OCI-LY1 (cell line): Measurements from ENCODE around the gene MOSMO.

Source experiments
- H2AFZ ChIP-seq: fragments of 200-600 bp; sonication (generic), shearing (Covaris generic); 2 replicates; pipeline ENCODE4 v1.6.0; 2014; ENCODE audit warnings: antibody characterized with exemption, mild to moderate bottlenecking, low read length
- H3F3A ChIP-seq: fragments of 200-600 bp; sonication (generic), shearing (Covaris generic); 2 replicates; pipeline ENCODE4 v1.6.0; 2014; ENCODE audit warnings: mild to moderate bottlenecking, antibody characterized with exemption, low read length, moderate library complexity; ENCODE audit not compliant: insufficient read depth
- H3K27ac ChIP-seq: fragments of 200-600 bp; sonication (generic); 2 replicates; pipeline ENCODE4 v1.5.1; 2014; ENCODE audit warnings: low read length, mixed run types, mild to moderate bottlenecking, low read depth; ENCODE audit not compliant: poor library complexity, severe bottlenecking
- H3K27me3 ChIP-seq: fragments of 200-600 bp; sonication (generic); 2 replicates; pipeline ENCODE4 v1.6.0; 2014; ENCODE audit warnings: antibody characterized with exemption, mild to moderate bottlenecking, low read length, moderate library complexity; ENCODE audit not compliant: insufficient read depth
- H3K36me3 ChIP-seq: fragments of 200-600 bp; sonication (generic); 2 replicates; pipeline ENCODE4 v1.6.1; 2014; ENCODE audit warnings: mild to moderate bottlenecking, antibody characterized with exemption, low read length, moderate library complexity, mixed read lengths; ENCODE audit not compliant: insufficient read depth
- H3K4me1 ChIP-seq: fragments of 200-600 bp; sonication (generic); 2 replicates; pipeline ENCODE4 v1.5.1; 2014; ENCODE audit warnings: mild to moderate bottlenecking, low read length, moderate library complexity; ENCODE audit not compliant: insufficient read depth, severe bottlenecking
- H3K4me2 ChIP-seq: fragments of 200-600 bp; sonication (generic), shearing (Covaris generic); 2 replicates; pipeline ENCODE4 v1.6.1; 2014; ENCODE audit warnings: low read length
- H3K4me3 ChIP-seq: fragments of 200-600 bp; sonication (generic); 2 replicates; pipeline ENCODE4 v1.5.1; 2014; ENCODE audit warnings: low read length, low read depth, mild to moderate bottlenecking, mixed read lengths; ENCODE audit not compliant: poor library complexity, severe bottlenecking
- H3K79me2 ChIP-seq: fragments of 200-600 bp; shearing (Covaris generic); 2 replicates; pipeline ENCODE4 v1.6.1; 2016; ENCODE audit warnings: mixed run types, low read length, mixed read lengths; ENCODE audit not compliant: insufficient read depth
- H3K9ac ChIP-seq: fragments of 200-600 bp; sonication (generic), shearing (Covaris generic); 2 replicates; pipeline ENCODE4 v1.6.1; 2014; ENCODE audit warnings: mild to moderate bottlenecking, low read length, mixed read lengths
- H3K9me2 ChIP-seq: fragments of 200-600 bp; sonication (generic), shearing (Covaris generic); 2 replicates; pipeline ENCODE4 v1.6.1; 2014; ENCODE audit warnings: low read depth, mild to moderate bottlenecking, low read length, mixed read lengths
- H3K9me3 ChIP-seq: fragments of 200-600 bp; shearing (Covaris generic); 2 replicates; pipeline ENCODE4 v1.6.1; 2014; ENCODE audit warnings: low read length, mixed read lengths
- H4K20me1 ChIP-seq: fragments of 200-600 bp; sonication (generic), shearing (Covaris generic); 2 replicates; pipeline ENCODE4 v1.6.0; 2016; ENCODE audit warnings: mild to moderate bottlenecking, low read length; ENCODE audit not compliant: insufficient read depth
- CTCF ChIP-seq: fragments of 200-600 bp; sonication (generic), shearing (Covaris generic); IDR thresholded peaks from 2 replicates; pipeline ENCODE4 v1.5.1; 2017; ENCODE audit warnings: mild to moderate bottlenecking, antibody characterized with exemption, low read length, moderate library complexity, mixed read lengths
- EZH2 ChIP-seq: fragments of 200-600 bp; sonication (generic), shearing (Covaris generic); IDR thresholded peaks from 2 replicates; pipeline ENCODE4 v1.8.0; 2017; ENCODE audit warnings: borderline replicate concordance, mixed run types, mild to moderate bottlenecking, antibody characterized with exemption, low read length, moderate library complexity, mixed read lengths

The MOSMO gene

GRCh38 chr16:22055881-22056280, 48.0 kb downstream of the MOSMO start:
- Histone ChIP-seq H3F3A (no peaks in the 10 kb centered on the region), H4K20me1 (no peaks in the 10 kb centered on the region), H3K4me2 (no peak overlapping the region), H3K36me3 (no peaks in the 10 kb centered on the region), H3K27me3 (no peaks in the 10 kb centered on the region), H3K4me1 (no peaks in the 10 kb centered on the region), H3K27ac (no peak overlapping the region), H2AFZ (no peak overlapping the region), H3K9me2 (no peaks in the 10 kb centered on the region), H3K9me3 (no peaks in the 10 kb centered on the region), H3K4me3 (no peak overlapping the region), H3K79me2 (peaks cover 3% of the 10 kb centered on the region; the same call in 1 of the 2 replicates), H3K9ac (no peak overlapping the region)
- TF ChIP-seq EZH2 (no peak), CTCF (no peak; the same call in 1 of the 2 replicates)

- no peak for TF ChIP-seq CTCF
- TF ChIP-seq EZH2: no peak
- no peaks in the 10 kb centered on the region for H3K4me1 ChIP-seq
- H3K9me2 ChIP-seq: no peaks in the 10 kb centered on the region
- no peak overlapping the region for H3K4me2 ChIP-seq
- no peaks in the 10 kb centered on the region for H4K20me1 ChIP-seq
- H2AFZ ChIP-seq: no peak overlapping the region
- H3K27me3 ChIP-seq: no peaks in the 10 kb centered on the region
- peaks cover 15% of the 10 kb centered on the region; the same call in 1 of the 2 replicates for H3K9me3 ChIP-seq
- H3F3A ChIP-seq: no peaks in the 10 kb centered on the region
- no peak overlapping the region for H3K4me3 ChIP-seq
- H3K9ac ChIP-seq: no peak overlapping the region
- peaks cover 9% of the 10 kb centered on the region; the same call in 1 of the 2 replicates for H3K36me3 ChIP-seq
- no peak overlapping the region for H3K27ac ChIP-seq
- no peaks in the 10 kb centered on the region for H3K79me2 ChIP-seq
Observed at GRCh38 chr16:22063888-22064467, 56.1 kb downstream of the MOSMO start.

GRCh38 chr16:22065252-22065651, 57.3 kb downstream of the MOSMO start:
- Histone ChIP-seq H3K9me2 (no peaks in the 10 kb centered on the region), H3F3A (no peaks in the 10 kb centered on the region), H3K4me2 (no peak overlapping the region), H3K27ac (no peak overlapping the region), H3K9ac (no peak overlapping the region), H3K9me3 (peaks cover 15% of the 10 kb centered on the region; the same call in 1 of the 2 replicates), H3K36me3 (peaks cover 9% of the 10 kb centered on the region; the same call in 1 of the 2 replicates), H3K27me3 (no peaks in the 10 kb centered on the region), H3K79me2 (no peaks in the 10 kb centered on the region), H3K4me3 (no peak overlapping the region), H3K4me1 (no peaks in the 10 kb centered on the region), H2AFZ (no peak overlapping the region), H4K20me1 (no peaks in the 10 kb centered on the region)
- TF ChIP-seq EZH2 (no peak), CTCF (no peak)
